ENCODE measurements around the gene NKAIN2.

NKAIN2 gene

DNA sequence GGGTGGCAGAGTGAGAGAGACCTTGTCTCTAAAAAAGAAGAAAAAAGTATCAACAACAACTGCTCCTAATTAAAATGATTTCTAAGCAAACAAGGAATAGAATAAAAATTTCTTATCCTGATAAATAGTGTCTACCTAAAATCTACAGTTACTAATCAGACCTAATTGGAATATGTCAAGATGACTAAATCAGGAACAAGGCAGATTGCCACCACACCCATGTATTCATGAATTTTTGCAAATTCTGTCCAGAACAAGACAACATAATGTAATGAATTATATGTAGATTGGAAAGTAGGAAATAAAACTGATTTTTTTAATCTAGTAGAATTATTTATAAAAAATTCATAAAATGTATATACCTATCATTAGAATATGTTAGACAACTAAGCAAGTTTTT is 339.8 kb downstream of the NKAIN2 start:
- Histone ChIP-seq H4K8ac (ENCODE audit: low read depth, low read length) (no peak overlapping the region), H2BK5ac (ENCODE audit: low read length) (no peak overlapping the region), H3K4ac (ENCODE audit: low read length) (no peak overlapping the region), H3K14ac (ENCODE audit: low read length) (no peak overlapping the region), H3K9ac (ENCODE audit: low read depth, low read length, poor library complexity) (no peak overlapping the region), H2AFZ (ENCODE audit: low read length) (no peak overlapping the region), H3K4me2 (ENCODE audit: insufficient read depth, low read length, poor library complexity, severe bottlenecking) (no peak overlapping the region), H2AK5ac (ENCODE audit: low read depth, low read length) (no peak overlapping the region), H3K9me3 (replicated peaks in 1 of 2; ENCODE audit: control insufficient read depth in 2 of 2, insufficient read depth in 1 of 2, low read depth in 1 of 2, low read length in 2 of 2) (no peaks in the 10 kb centered on the region), H3K18ac (ENCODE audit: low read length) (no peak overlapping the region), H3K27me3 (ENCODE audit: control insufficient read depth in 3 of 3, insufficient read depth in 3 of 3, low read depth in 1 of 3, low read length in 3 of 3) (no peaks in the 10 kb centered on the region), H3K4me1 (ENCODE audit: control insufficient read depth in 2 of 2, insufficient read depth in 1 of 2, low read depth in 1 of 2, low read length in 2 of 2) (peaks cover 0 to 3% of the 10 kb centered on the region in 2 donors), H4K91ac (ENCODE audit: low read depth, low read length, poor library complexity) (no peak overlapping the region), H2BK15ac (ENCODE audit: low read length) (no peak overlapping the region), H3K23ac (ENCODE audit: low read depth, low read length, poor library complexity) (no peak overlapping the region), H2BK12ac (ENCODE audit: low read length) (no peak overlapping the region), H3K27ac (replicated peaks; ENCODE audit: low read length) (no peak overlapping the region), H2BK120ac (ENCODE audit: low read depth, low read length) (no peak overlapping the region), H3K4me3 (ENCODE audit: low read length in 2 of 2) (no peak overlapping the region), H3K36me3 (replicated peaks in 1 of 2; ENCODE audit: control insufficient read depth in 2 of 2, insufficient read depth in 2 of 2, low read length in 2 of 2) (no peaks in the 10 kb centered on the region), H3K79me1 (ENCODE audit: low read depth, low read length) (no peaks in the 10 kb centered on the region)
- DNase-seq (ENCODE audit: low spot score) = no peak

- no CpG with 5 or more reads among the region's 5 CpGs for WGBS, 2 donors (ENCODE audit: extremely low coverage in 2 of 2, insufficient read length in 2 of 2, insufficient replicate concordance in 1 of 2)
Observed at GRCh38 chr6:124147621-124148020, 344.0 kb downstream of the NKAIN2 start.

DNA sequence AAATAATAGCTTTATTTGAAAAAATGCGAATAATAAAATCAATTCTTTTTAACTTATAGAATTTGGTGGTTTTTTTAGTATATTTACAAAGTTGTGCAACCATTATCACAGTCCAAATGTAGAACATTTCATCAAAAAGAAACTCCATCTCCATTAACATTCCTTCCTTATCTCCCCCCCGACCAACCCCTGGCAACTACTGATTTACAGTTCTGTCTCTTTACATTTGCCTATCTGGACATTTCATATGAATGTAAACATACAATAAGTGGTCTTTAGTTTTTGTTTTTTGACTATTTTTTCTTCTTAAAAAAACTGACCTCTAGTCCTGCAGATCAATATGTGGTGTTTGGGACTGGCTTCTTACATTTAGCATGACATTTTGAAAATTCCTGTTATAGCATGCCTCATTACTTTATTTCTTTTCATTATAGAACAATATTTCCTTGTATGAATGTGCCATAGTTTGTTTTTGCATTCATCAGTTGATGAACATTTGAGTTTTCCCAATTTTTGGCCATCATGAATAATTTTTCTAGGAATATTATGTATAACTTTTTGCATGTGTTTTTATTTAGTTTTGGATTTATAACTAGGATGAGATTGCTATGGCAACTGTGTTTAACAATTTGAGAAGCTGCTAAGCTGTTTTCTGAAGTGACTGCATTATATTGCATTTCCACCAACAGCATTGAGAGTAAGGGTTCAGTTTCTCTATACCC is 344.7 kb downstream of the NKAIN2 start:
- no peak overlapping the region for H2BK5ac ChIP-seq (ENCODE audit: low read length)
- H3K4ac ChIP-seq (ENCODE audit: low read length) = no peak overlapping the region
- H3K36me3 ChIP-seq (replicated peaks in 1 of 2; ENCODE audit: control insufficient read depth in 2 of 2, insufficient read depth in 2 of 2, low read length in 2 of 2) = no peaks in the 10 kb centered on the region
- H3K27me3 ChIP-seq (ENCODE audit: control insufficient read depth in 3 of 3, insufficient read depth in 3 of 3, low read depth in 1 of 3, low read length in 3 of 3) = no peaks in the 10 kb centered on the region
- H3K4me1 ChIP-seq (ENCODE audit: control insufficient read depth in 2 of 2, insufficient read depth in 1 of 2, low read depth in 1 of 2, low read length in 2 of 2) = no peaks in the 10 kb centered on the region
- no peak overlapping the region for H3K4me3 ChIP-seq (ENCODE audit: low read length in 2 of 2)
- H3K4me2 ChIP-seq (ENCODE audit: insufficient read depth, low read length, poor library complexity, severe bottlenecking) = no peak overlapping the region
- H4K91ac ChIP-seq (ENCODE audit: low read depth, low read length, poor library complexity) = no peak overlapping the region
- H2BK120ac ChIP-seq (ENCODE audit: low read depth, low read length) = no peak overlapping the region
- no peak overlapping the region for H3K9ac ChIP-seq (ENCODE audit: low read depth, low read length, poor library complexity)
- H3K23ac ChIP-seq (ENCODE audit: low read depth, low read length, poor library complexity) = no peak overlapping the region
- H3K79me1 ChIP-seq (ENCODE audit: low read depth, low read length) = no peaks in the 10 kb centered on the region
- no peak overlapping the region for H3K14ac ChIP-seq (ENCODE audit: low read length)
- H2AFZ ChIP-seq (ENCODE audit: low read length) = no peak overlapping the region
- no CpG with 5 or more reads among the region's 2 CpGs for WGBS, 2 donors (ENCODE audit: extremely low coverage in 2 of 2, insufficient read length in 2 of 2, insufficient replicate concordance in 1 of 2)
- H3K27ac ChIP-seq (replicated peaks; ENCODE audit: low read length) = no peak overlapping the region
- no peak for DNase-seq (ENCODE audit: low spot score)
- no peaks in the 10 kb centered on the region for H3K9me3 ChIP-seq (replicated peaks in 1 of 2; ENCODE audit: control insufficient read depth in 2 of 2, insufficient read depth in 1 of 2, low read depth in 1 of 2, low read length in 2 of 2)
- H3K18ac ChIP-seq (ENCODE audit: low read length) = no peak overlapping the region
- H4K8ac ChIP-seq (ENCODE audit: low read depth, low read length) = no peak overlapping the region
- no peak overlapping the region for H2AK5ac ChIP-seq (ENCODE audit: low read depth, low read length)
- no peak overlapping the region for H2BK12ac ChIP-seq (ENCODE audit: low read length)
- H2BK15ac ChIP-seq (ENCODE audit: low read length) = no peak overlapping the region

More at GRCh38 chr6:124147621-124148020, 344.0 kb downstream of the NKAIN2 start:
- Histone ChIP-seq H3K4me1 (ENCODE audit: control insufficient read depth in 2 of 2, insufficient read depth in 1 of 2, low read depth in 1 of 2, low read length in 2 of 2) (no peaks in the 10 kb centered on the region), H3K23ac (ENCODE audit: low read depth, low read length, poor library complexity) (no peak overlapping the region), H3K18ac (ENCODE audit: low read length) (no peak overlapping the region), H3K4me2 (ENCODE audit: insufficient read depth, low read length, poor library complexity, severe bottlenecking) (no peak overlapping the region), H3K36me3 (replicated peaks in 1 of 2; ENCODE audit: control insufficient read depth in 2 of 2, insufficient read depth in 2 of 2, low read length in 2 of 2) (no peaks in the 10 kb centered on the region), H2AFZ (ENCODE audit: low read length) (no peak overlapping the region), H3K14ac (ENCODE audit: low read length) (no peak overlapping the region), H2BK5ac (ENCODE audit: low read length) (no peak overlapping the region), H4K91ac (ENCODE audit: low read depth, low read length, poor library complexity) (no peak overlapping the region), H3K27ac (replicated peaks; ENCODE audit: low read length) (no peak overlapping the region), H3K4ac (ENCODE audit: low read length) (no peak overlapping the region), H3K9ac (ENCODE audit: low read depth, low read length, poor library complexity) (no peak overlapping the region), H3K9me3 (replicated peaks in 1 of 2; ENCODE audit: control insufficient read depth in 2 of 2, insufficient read depth in 1 of 2, low read depth in 1 of 2, low read length in 2 of 2) (no peaks in the 10 kb centered on the region), H3K4me3 (ENCODE audit: low read length in 2 of 2) (no peak overlapping the region), H2BK12ac (ENCODE audit: low read length) (no peak overlapping the region), H2BK15ac (ENCODE audit: low read length) (no peak overlapping the region), H3K27me3 (ENCODE audit: control insufficient read depth in 3 of 3, insufficient read depth in 3 of 3, low read depth in 1 of 3, low read length in 3 of 3) (no peaks in the 10 kb centered on the region), H4K8ac (ENCODE audit: low read depth, low read length) (no peak overlapping the region), H3K79me1 (ENCODE audit: low read depth, low read length) (no peaks in the 10 kb centered on the region), H2BK120ac (ENCODE audit: low read depth, low read length) (no peak overlapping the region), H2AK5ac (ENCODE audit: low read depth, low read length) (no peak overlapping the region)
- no peak for DNase-seq (ENCODE audit: low spot score)

GRCh38 chr6:124149646-124150045 is 346.0 kb downstream of the NKAIN2 start:
- H3K9ac ChIP-seq (ENCODE audit: low read depth, low read length, poor library complexity) = no peak overlapping the region
- no peak overlapping the region for H3K18ac ChIP-seq (ENCODE audit: low read length)
- no peak overlapping the region for H4K8ac ChIP-seq (ENCODE audit: low read depth, low read length)
- no peak overlapping the region for H2AFZ ChIP-seq (ENCODE audit: low read length)
- H2BK15ac ChIP-seq (ENCODE audit: low read length) = no peak overlapping the region
- no peak overlapping the region for H2BK12ac ChIP-seq (ENCODE audit: low read length)
- no peaks in the 10 kb centered on the region for H3K36me3 ChIP-seq (replicated peaks in 1 of 2; ENCODE audit: control insufficient read depth in 2 of 2, insufficient read depth in 2 of 2, low read length in 2 of 2)
- no peaks in the 10 kb centered on the region for H3K79me1 ChIP-seq (ENCODE audit: low read depth, low read length)
- no peak overlapping the region for H2BK120ac ChIP-seq (ENCODE audit: low read depth, low read length)
- H3K27me3 ChIP-seq (ENCODE audit: control insufficient read depth in 3 of 3, insufficient read depth in 3 of 3, low read depth in 1 of 3, low read length in 3 of 3) = no peaks in the 10 kb centered on the region
- H3K4me2 ChIP-seq (ENCODE audit: insufficient read depth, low read length, poor library complexity, severe bottlenecking) = no peak overlapping the region
- H3K14ac ChIP-seq (ENCODE audit: low read length) = no peak overlapping the region
- DNase-seq (ENCODE audit: low spot score) = no peak
- H3K23ac ChIP-seq (ENCODE audit: low read depth, low read length, poor library complexity) = no peak overlapping the region
- no peak overlapping the region for H2AK5ac ChIP-seq (ENCODE audit: low read depth, low read length)
- no CpG with 5 or more reads among the region's 4 CpGs for WGBS, 2 donors (ENCODE audit: extremely low coverage in 2 of 2, insufficient read length in 2 of 2, insufficient replicate concordance in 1 of 2)
- H3K4ac ChIP-seq (ENCODE audit: low read length) = no peak overlapping the region
- H3K9me3 ChIP-seq (replicated peaks in 1 of 2; ENCODE audit: control insufficient read depth in 2 of 2, insufficient read depth in 1 of 2, low read depth in 1 of 2, low read length in 2 of 2) = no peaks in the 10 kb centered on the region
- no peak overlapping the region for H3K4me3 ChIP-seq (ENCODE audit: low read length in 2 of 2)
- H3K4me1 ChIP-seq (ENCODE audit: control insufficient read depth in 2 of 2, insufficient read depth in 1 of 2, low read depth in 1 of 2, low read length in 2 of 2) = no peaks in the 10 kb centered on the region
- H3K27ac ChIP-seq (replicated peaks; ENCODE audit: low read length) = no peak overlapping the region
- H4K91ac ChIP-seq (ENCODE audit: low read depth, low read length, poor library complexity) = no peak overlapping the region
- H2BK5ac ChIP-seq (ENCODE audit: low read length) = no peak overlapping the region
